Measurements from ENCODE around the gene CSNK2B.

The CSNK2B gene

GRCh38 chr6:31665501-31666336, at the start of gene CSNK2B:
CSNK2B (plus strand) TSS chr6:31666080; CDS start chr6:31666832, 752 bp downstream.
- peak; percentile 83 for DNase-seq (ENCODE audit: low read depth)
- TF ChIP-seq, protein P1, sequence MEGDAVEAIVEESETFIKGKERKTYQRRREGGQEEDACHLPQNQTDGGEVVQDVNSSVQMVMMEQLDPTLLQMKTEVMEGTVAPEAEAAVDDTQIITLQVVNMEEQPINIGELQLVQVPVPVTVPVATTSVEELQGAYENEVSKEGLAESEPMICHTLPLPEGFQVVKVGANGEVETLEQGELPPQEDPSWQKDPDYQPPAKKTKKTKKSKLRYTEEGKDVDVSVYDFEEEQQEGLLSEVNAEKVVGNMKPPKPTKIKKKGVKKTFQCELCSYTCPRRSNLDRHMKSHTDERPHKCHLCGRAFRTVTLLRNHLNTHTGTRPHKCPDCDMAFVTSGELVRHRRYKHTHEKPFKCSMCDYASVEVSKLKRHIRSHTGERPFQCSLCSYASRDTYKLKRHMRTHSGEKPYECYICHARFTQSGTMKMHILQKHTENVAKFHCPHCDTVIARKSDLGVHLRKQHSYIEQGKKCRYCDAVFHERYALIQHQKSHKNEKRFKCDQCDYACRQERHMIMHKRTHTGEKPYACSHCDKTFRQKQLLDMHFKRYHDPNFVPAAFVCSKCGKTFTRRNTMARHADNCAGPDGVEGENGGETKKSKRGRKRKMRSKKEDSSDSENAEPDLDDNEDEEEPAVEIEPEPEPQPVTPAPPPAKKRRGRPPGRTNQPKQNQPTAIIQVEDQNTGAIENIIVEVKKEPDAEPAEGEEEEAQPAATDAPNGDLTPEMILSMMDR (IDR thresholded peaks at IDR 0.05; ENCODE audit: control insufficient read depth, insufficient read depth, low read depth, low read length, missing control alignments) = peak; percentile 4
- H3K4me3 ChIP-seq (ENCODE audit: control insufficient read depth, low read depth, low read length) = peak within 1 kb of the TSS; percentile 95

DNA sequence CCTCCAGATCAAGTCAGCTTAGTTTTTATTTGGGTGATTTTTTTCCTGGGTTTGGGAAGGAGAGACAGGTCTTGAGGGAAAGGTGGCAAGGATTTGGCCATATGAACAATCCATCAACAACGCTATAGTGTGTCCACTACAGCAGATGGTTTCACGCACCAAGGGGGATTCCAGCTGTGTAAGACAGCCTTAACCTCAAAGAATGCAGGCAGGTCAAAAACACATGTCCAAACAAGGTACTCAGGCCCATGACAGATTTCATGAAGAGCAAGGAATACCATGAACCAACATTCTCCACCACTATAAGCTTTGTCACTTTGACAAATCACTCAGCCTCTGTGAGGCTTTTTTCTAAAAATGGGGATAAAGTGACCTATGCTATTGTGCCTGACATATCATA, 48.9 kb upstream of the CSNK2B start:
- DNase-seq (ENCODE audit: low read depth) = no peak
- TF ChIP-seq, protein P1 (IDR thresholded peaks at IDR 0.05; ENCODE audit: control insufficient read depth, insufficient read depth, low read depth, low read length, missing control alignments) = no peak
- no peak overlapping the region for H3K4me3 ChIP-seq (ENCODE audit: control insufficient read depth, low read depth, low read length)

GRCh38 chr6:31619805-31620585, 45.9 kb upstream of the CSNK2B start:
- peak overlapping the region; percentile 73 for H3K4me3 ChIP-seq (ENCODE audit: control insufficient read depth, low read depth, low read length)
- TF ChIP-seq, protein P1 (IDR thresholded peaks at IDR 0.05; ENCODE audit: control insufficient read depth, insufficient read depth, low read depth, low read length, missing control alignments) = no peak
- peak; percentile 98 for DNase-seq (ENCODE audit: low read depth)

DNA sequence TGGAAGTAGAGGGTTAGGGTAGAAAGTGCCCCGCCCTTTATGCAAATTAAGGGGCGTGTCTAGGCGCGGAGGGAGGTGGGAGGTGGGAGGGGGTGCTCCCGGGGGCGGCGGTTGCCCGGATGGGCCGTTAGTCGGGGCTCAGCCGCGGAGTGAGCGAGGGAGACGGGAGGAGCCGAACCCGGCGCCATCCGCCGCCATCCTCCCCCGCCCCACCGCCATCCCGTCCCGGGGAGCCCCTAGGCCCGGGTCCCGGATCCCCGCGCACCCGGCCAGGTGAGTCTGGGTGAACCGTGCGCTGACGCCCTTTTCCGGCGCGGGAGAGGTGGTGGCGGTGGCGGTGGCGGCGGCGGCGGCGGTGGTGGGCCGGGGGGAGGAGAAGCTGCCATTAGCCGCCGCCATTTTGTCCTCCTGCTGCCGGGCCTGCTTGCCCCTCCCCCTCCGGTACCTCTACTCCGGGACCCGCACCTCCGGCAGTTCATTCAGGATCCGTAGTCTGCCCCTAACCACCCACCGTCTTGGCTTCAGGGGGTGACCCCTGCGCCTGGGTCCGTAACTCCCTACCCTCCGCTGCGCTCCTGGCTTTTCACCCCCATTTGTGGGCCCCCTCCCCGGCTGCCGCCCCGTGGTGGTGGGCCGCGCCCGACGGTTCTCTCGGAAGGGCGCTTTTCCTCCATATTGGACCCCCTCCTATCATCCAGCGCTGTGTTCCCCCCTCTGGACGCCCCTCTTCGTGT, 45.1 kb upstream of the CSNK2B start, which contains the start of gene PRRC2A:
Gene PRRC2A (plus strand): TSS at position 130 of the 734 bp plus-strand sequence. CDS start 2,075 bp downstream, outside the sequence.
- no peak for DNase-seq (ENCODE audit: low read depth)

GRCh38 chr6:31621320-31621939, 44.5 kb upstream of the CSNK2B start:
- DNase-seq (ENCODE audit: low read depth) = no peak
- TF ChIP-seq, protein P1 (IDR thresholded peaks at IDR 0.05; ENCODE audit: control insufficient read depth, insufficient read depth, low read depth, low read length, missing control alignments) = no peak
- H3K4me3 ChIP-seq (ENCODE audit: control insufficient read depth, low read depth, low read length) = peak overlapping the region; percentile 74

More for the DNA sequence above, 45.1 kb upstream of the CSNK2B start, which contains the start of gene PRRC2A:
- peak within 1 kb of the TSS; percentile 74 for H3K4me3 ChIP-seq (ENCODE audit: control insufficient read depth, low read depth, low read length)
- TF ChIP-seq, protein P1 (IDR thresholded peaks at IDR 0.05; ENCODE audit: control insufficient read depth, insufficient read depth, low read depth, low read length, missing control alignments) = no peak

All from AG09309 (cell line).